KMS-11 (cell line): ENCODE results near the gene TUBGCP2.

Experiments
- H2AFZ ChIP-seq: fragments of 200-600 bp; sonication (generic); 2 replicates; pipeline ENCODE4 v1.6.1; 2016; ENCODE audit warnings: antibody characterized with exemption, mixed run types, low read depth
- H3K27ac ChIP-seq: fragments of 200-600 bp; sonication (generic); 2 replicates; pipeline ENCODE4 v1.6.1; 2016; ENCODE audit warnings: mild to moderate bottlenecking, mixed run types
- H3K27me3 ChIP-seq: fragments of 200-600 bp; sonication (generic); 2 replicates; pipeline ENCODE4 v1.6.1; 2017; ENCODE audit warnings: mild to moderate bottlenecking, low read depth, mixed run types, moderate library complexity; ENCODE audit not compliant: insufficient read depth
- H3K36me3 ChIP-seq: fragments of 200-600 bp; sonication (generic); 2 replicates; pipeline ENCODE4 v1.6.1; 2017; ENCODE audit warnings: mild to moderate bottlenecking, mixed run types; ENCODE audit not compliant: insufficient read depth
- H3K4me1 ChIP-seq: fragments of 200-600 bp; sonication (generic); 2 replicates; pipeline ENCODE4 v1.6.1; 2016; ENCODE audit warnings: mild to moderate bottlenecking, low read depth, mixed run types; ENCODE audit not compliant: poor library complexity, severe bottlenecking
- H3K4me2 ChIP-seq: fragments of 200-600 bp; sonication (generic); 2 replicates; pipeline ENCODE4 v1.7.0; 2016; ENCODE audit warnings: mild to moderate bottlenecking, mixed run types
- H3K4me3 ChIP-seq: fragments of 200-600 bp; sonication (generic); IDR thresholded peaks from 2 replicates; pipeline ENCODE4 v1.6.1; 2017; ENCODE audit warnings: low read depth, low read length, mixed read lengths; ENCODE audit not compliant: insufficient read depth
- H3K79me2 ChIP-seq: fragments of 200-600 bp; sonication (generic); 2 replicates; pipeline ENCODE4 v1.6.1; 2016; ENCODE audit warnings: low read depth, mixed run types; ENCODE audit not compliant: insufficient read depth
- H3K9ac ChIP-seq: fragments of 200-600 bp; sonication (generic); 2 replicates; pipeline ENCODE4 v1.6.1; 2016; ENCODE audit warnings: mild to moderate bottlenecking, mixed run types
- H4K20me1 ChIP-seq: fragments of 200-600 bp; sonication (generic); 2 replicates; pipeline ENCODE4 v1.6.1; 2016; ENCODE audit warnings: mild to moderate bottlenecking, mixed run types; ENCODE audit not compliant: insufficient read depth
- TF ChIP-seq, protein P1 (sequence below): fragments of 200-600 bp; sonication (generic); conservative IDR thresholded peaks from 2 replicates; pipeline ENCODE4 v1.6.1; 2017; ENCODE audit warnings: low read depth, mild to moderate bottlenecking, antibody characterized with exemption, low read length, moderate library complexity, mixed read lengths

TUBGCP2 gene

DNA sequence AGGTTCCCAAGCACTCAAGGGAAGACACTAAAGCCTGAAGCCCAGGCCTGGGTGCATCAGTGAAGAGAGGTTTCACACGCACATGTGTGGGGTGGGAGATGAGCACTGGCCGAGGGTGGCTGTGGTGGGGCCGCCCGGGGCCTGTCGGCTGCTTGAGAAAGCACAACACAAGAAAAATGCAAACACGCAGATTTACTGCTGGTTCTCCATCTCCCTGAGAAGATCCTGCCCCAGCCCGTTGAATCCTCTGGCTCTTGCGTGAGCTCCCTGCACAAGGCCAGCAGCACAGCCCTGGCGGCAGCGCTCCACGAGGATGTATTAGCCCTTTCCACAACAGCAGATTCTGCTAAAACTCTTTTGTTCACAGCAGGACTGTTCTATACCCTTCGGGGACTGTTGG, 6.2 kb upstream of the TUBGCP2 start:
- Histone ChIP-seq H4K20me1 (no peaks in the 10 kb centered on the region), H3K9ac (no peak overlapping the region), H3K27ac (no peak overlapping the region), H3K4me3 (no peak overlapping the region), H2AFZ (no peak overlapping the region), H3K27me3 (no peaks in the 10 kb centered on the region), H3K4me2 (no peak overlapping the region), H3K79me2 (no peaks in the 10 kb centered on the region), H3K4me1 (peaks cover 5% of the 10 kb centered on the region), H3K36me3 (no peaks in the 10 kb centered on the region)
- TF ChIP-seq, protein P1, sequence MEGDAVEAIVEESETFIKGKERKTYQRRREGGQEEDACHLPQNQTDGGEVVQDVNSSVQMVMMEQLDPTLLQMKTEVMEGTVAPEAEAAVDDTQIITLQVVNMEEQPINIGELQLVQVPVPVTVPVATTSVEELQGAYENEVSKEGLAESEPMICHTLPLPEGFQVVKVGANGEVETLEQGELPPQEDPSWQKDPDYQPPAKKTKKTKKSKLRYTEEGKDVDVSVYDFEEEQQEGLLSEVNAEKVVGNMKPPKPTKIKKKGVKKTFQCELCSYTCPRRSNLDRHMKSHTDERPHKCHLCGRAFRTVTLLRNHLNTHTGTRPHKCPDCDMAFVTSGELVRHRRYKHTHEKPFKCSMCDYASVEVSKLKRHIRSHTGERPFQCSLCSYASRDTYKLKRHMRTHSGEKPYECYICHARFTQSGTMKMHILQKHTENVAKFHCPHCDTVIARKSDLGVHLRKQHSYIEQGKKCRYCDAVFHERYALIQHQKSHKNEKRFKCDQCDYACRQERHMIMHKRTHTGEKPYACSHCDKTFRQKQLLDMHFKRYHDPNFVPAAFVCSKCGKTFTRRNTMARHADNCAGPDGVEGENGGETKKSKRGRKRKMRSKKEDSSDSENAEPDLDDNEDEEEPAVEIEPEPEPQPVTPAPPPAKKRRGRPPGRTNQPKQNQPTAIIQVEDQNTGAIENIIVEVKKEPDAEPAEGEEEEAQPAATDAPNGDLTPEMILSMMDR = no peak

- H3K27ac ChIP-seq = no peak overlapping the region
- no peaks in the 10 kb centered on the region for H4K20me1 ChIP-seq
- H2AFZ ChIP-seq = no peak overlapping the region
- H3K4me2 ChIP-seq = no peak overlapping the region
- no peaks in the 10 kb centered on the region for H3K27me3 ChIP-seq
- H3K9ac ChIP-seq = no peak overlapping the region
- H3K79me2 ChIP-seq = peaks cover 3% of the 10 kb centered on the region; the same call in 1 of the 2 replicates
- TF ChIP-seq, protein P1 = no peak
- no peaks in the 10 kb centered on the region for H3K36me3 ChIP-seq
- no peak overlapping the region for H3K4me3 ChIP-seq
- H3K4me1 ChIP-seq = peaks cover 4% of the 10 kb centered on the region
Observed at GRCh38 chr10:133313192-133313591, 4.5 kb upstream of the TUBGCP2 start.

GRCh38 chr10:133312769-133313145, 4.1 kb upstream of the TUBGCP2 start:
- no peak overlapping the region for H3K9ac ChIP-seq
- no peak overlapping the region for H3K4me3 ChIP-seq
- H3K4me1 ChIP-seq = peaks cover 4% of the 10 kb centered on the region
- no peaks in the 10 kb centered on the region for H4K20me1 ChIP-seq
- no peaks in the 10 kb centered on the region for H3K36me3 ChIP-seq
- no peak overlapping the region for H2AFZ ChIP-seq
- H3K4me2 ChIP-seq = no peak overlapping the region
- no peaks in the 10 kb centered on the region for H3K27me3 ChIP-seq
- H3K27ac ChIP-seq = no peak overlapping the region
- TF ChIP-seq, protein P1 = no peak
- peaks cover 8% of the 10 kb centered on the region; the same call in 1 of the 2 replicates for H3K79me2 ChIP-seq

DNA sequence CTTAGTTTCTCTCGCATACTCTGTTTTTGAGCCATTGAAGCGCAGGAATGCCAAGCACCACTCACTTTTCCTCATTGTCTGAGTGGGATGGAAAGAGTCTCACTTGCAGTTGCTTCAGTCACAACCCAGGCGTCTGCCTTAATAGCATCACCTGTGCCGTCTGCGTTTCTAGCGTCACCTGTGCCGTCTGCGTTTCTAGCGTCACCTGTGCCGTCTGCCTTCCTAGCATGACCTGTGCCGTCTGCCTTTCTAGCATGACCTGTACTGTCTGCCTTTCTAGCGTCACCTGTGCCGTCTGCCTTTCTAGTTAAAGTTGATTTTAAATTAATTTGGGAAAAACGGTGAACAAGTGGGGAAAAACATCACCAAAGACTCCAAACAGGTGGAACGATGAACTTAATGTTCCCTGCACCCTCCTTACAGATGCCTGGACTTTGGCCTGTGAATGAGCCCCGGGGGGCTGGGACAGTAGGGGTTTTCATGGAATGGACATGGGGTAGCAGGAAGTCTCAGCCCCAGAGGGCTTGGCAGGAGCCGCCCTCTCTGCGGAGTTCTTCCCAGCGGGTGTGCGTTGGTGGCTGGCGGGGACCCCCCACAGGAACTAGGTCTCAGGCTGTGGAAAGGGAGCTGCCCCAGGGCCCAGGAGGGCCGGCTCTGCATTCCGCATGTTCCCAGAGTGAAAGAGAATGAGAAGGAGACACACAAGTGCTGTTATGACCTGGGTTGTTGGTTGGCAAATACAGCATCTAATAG, 3.5 kb upstream of the TUBGCP2 start:
- H3K27me3 ChIP-seq = no peaks in the 10 kb centered on the region
- H2AFZ ChIP-seq = no peak overlapping the region
- H3K27ac ChIP-seq = no peak overlapping the region
- no peak overlapping the region for H3K4me2 ChIP-seq
- H3K36me3 ChIP-seq = no peaks in the 10 kb centered on the region
- no peak overlapping the region for H3K9ac ChIP-seq
- H4K20me1 ChIP-seq = no peaks in the 10 kb centered on the region
- peaks cover 13% of the 10 kb centered on the region; the same call in 1 of the 2 replicates for H3K79me2 ChIP-seq
- TF ChIP-seq, protein P1 = no peak
- peaks cover 8% of the 10 kb centered on the region for H3K4me1 ChIP-seq
- H3K4me3 ChIP-seq = no peak overlapping the region
